Posterior vena cava (tissue), 2 donors: ENCODE results near the gene PRSS2. TPM values are rescaled to one million over a fixed set of nuclear protein-coding genes. Genes with fewer than 3 reads are reported as not detected.
"Not testable (repeated sequence)": the region's sequence is repeated elsewhere in the genome, so short reads cannot be mapped to it uniquely, and the experiment has no call there.

ENCODE experiments used
- DNase-seq: peaks from one replicate; pipeline ENCODE4 v3.0.0-alpha.2; 2020; ENCODE audit warnings: low spot score
- intact Hi-C, 2 donors: fragments of 100-400 bp; cut with DNase I; formaldehyde crosslinking; loops; one replicate each; pipeline versions ENCODE4 v1.14.1 to v1.14.2; 2022 to 2023
- total RNA-seq, 2 donors: library from RNA; stranded (reverse); fragmentation: NEBNext Ultra II Directional; extraction: Animal tissue kit (Norgen Biotek cat#: 25700); gene quantifications; one replicate each; pipeline ENCODE4 v1.2.1, GENCODE V29; 2021
- donor health status: DM: yes; HTN: yes; CAD: no.
- donor health status: DM: yes; HTN: yes; CAD: no.

PRSS2 gene
- total RNA-seq, 2 donors from 2014 or later: 1.9 to 9.0 TPM

GRCh38 chr7:142754681-142755575 is 15.8 kb upstream of the PRSS2 start:
- DNase-seq: no peak
- intact Hi-C loops: no loop called here

- DNase-seq, intact Hi-C loops: not testable (repeated sequence)
Observed at GRCh38 chr7:142758312-142758711, 12.5 kb upstream of the PRSS2 start.

- no peak for DNase-seq
- intact Hi-C loops: no loop called here
Observed at GRCh38 chr7:142759433-142759832, 11.3 kb upstream of the PRSS2 start.

GRCh38 chr7:142760071-142760642 is 10.6 kb upstream of the PRSS2 start:
- no peak for DNase-seq
- intact Hi-C loops: no loop called here

- DNase-seq, intact Hi-C loops: not testable (repeated sequence)
Observed at GRCh38 chr7:142761606-142762005, 9.2 kb upstream of the PRSS2 start.

GRCh38 chr7:142762104-142762503 is 8.7 kb upstream of the PRSS2 start:
- DNase-seq: no peak

GRCh38 chr7:142767451-142767850 is 3.3 kb upstream of the PRSS2 start:
- DNase-seq: no peak
- intact Hi-C loops: no loop called here

More at GRCh38 chr7:142762104-142762503, 8.7 kb upstream of the PRSS2 start:
- intact Hi-C loops: no loop called here

- DNase-seq: no peak
- intact Hi-C loops: no loop called here
Observed at GRCh38 chr7:142767861-142768260, 2.9 kb upstream of the PRSS2 start.

- intact Hi-C loops, DNase-seq: not testable (repeated sequence)
Observed at GRCh38 chr7:142768885-142769284, 1.9 kb upstream of the PRSS2 start.

GRCh38 chr7:142771353-142771723 is 568 bp downstream of the PRSS2 start:
- intact Hi-C loops: loop anchor here in 1 of 2 donors (10.0 kb wide), 1 partner anchor 57 kb away; no protein-coding TSS in a partner anchor
- DNase-seq: no peak

- DNase-seq: no peak
- intact Hi-C loops: loop anchor here in 1 of 2 donors (10.0 kb wide), 1 partner anchor 57 kb away; no protein-coding TSS in a partner anchor
Observed at GRCh38 chr7:142772051-142772450, 1.3 kb downstream of the PRSS2 start.

GRCh38 chr7:142772673-142773072 is 1.9 kb downstream of the PRSS2 start:
- intact Hi-C loops: loop anchor here in 1 of 2 donors (10.0 kb wide), 1 partner anchor 58 kb away; no protein-coding TSS in a partner anchor
- no peak for DNase-seq

- intact Hi-C loops: loop anchor here in 1 of 2 donors (10.0 kb wide), 1 partner anchor 58 kb away; no protein-coding TSS in a partner anchor
- no peak for DNase-seq
Observed at GRCh38 chr7:142773230-142773629, 2.5 kb downstream of the PRSS2 start.

GRCh38 chr7:142773937-142774744 is 3.4 kb downstream of the PRSS2 start:
- intact Hi-C loops: loop anchor here in 1 of 2 donors (10.0 kb wide), 1 partner anchor 59 kb away; no protein-coding TSS in a partner anchor
- DNase-seq: no peak

- no peak for DNase-seq
- intact Hi-C loops: loop anchor here in 1 of 2 donors (10.0 kb wide), 1 partner anchor 60 kb away; no protein-coding TSS in a partner anchor
Observed at GRCh38 chr7:142774826-142775225, 4.1 kb downstream of the PRSS2 start.

- intact Hi-C loops: loop anchor here in 1 of 2 donors (10.0 kb wide), 1 partner anchor 61 kb away; no protein-coding TSS in a partner anchor
- not testable (repeated sequence) for DNase-seq
Observed at GRCh38 chr7:142775351-142776115, 4.8 kb downstream of the PRSS2 start.

GRCh38 chr7:142776206-142776844 is 5.6 kb downstream of the PRSS2 start:
- intact Hi-C loops: loop anchor here in 1 of 2 donors (10.0 kb wide), 1 partner anchor 62 kb away; no protein-coding TSS in a partner anchor
- DNase-seq: no peak

- intact Hi-C loops: loop anchor here in 1 of 2 donors (10.0 kb wide), 1 partner anchor 62 kb away; no protein-coding TSS in a partner anchor
- not testable (repeated sequence) for DNase-seq
Observed at GRCh38 chr7:142776845-142777225, 6.1 kb downstream of the PRSS2 start.
